Ovary (tissue), 9 donors: ENCODE data around the gene ZBTB8A. TPM values are rescaled to one million over a fixed set of nuclear protein-coding genes. Genes with fewer than 3 reads are reported as not detected.

ENCODE experiments used
- DNase-seq, 5 donors: peaks; one replicate each; pipeline ENCODE4 v3.0.0-alpha.2; 2019 to 2020
- H3K27ac ChIP-seq, 2 donors: fragments of 200-600 bp; one replicate each; pipeline versions ENCODE4 v1.5.1 to v1.8.0; 2019 to 2022
- H3K27me3 ChIP-seq: fragments of 200-600 bp; one replicate; pipeline ENCODE4 v1.8.0; 2022
- H3K36me3 ChIP-seq: fragments of 200-600 bp; sonication (generic); one replicate; pipeline ENCODE4 v1.5.1; 2019
- H3K4me1 ChIP-seq: one replicate; pipeline ENCODE4 v1.8.1; 2013; ENCODE audit warnings: mild to moderate bottlenecking, moderate library complexity; ENCODE audit not compliant: insufficient read depth
- H3K4me3 ChIP-seq: fragments of 200-600 bp; sonication (generic); one replicate; pipeline ENCODE4 v1.5.1; 2017
- H3K9me3 ChIP-seq, 2 donors: fragments of 200-600 bp in 1 of 2; sonication (generic) in 1 of 2; one replicate each; pipeline versions ENCODE4 v1.5.1 to v1.8.1; 2013 to 2019; ENCODE audit warnings: mild to moderate bottlenecking in 1 of 2, moderate library complexity in 1 of 2
- CTCF ChIP-seq, 3 donors: fragments of 450-650 bp in 2 of 3; fragments of 200-600 bp in 1 of 3; IDR thresholded peaks; one replicate each; pipeline versions ENCODE4 v1.5.1 to v1.8.0; 2016 to 2022; ENCODE audit warnings: antibody characterized with exemption in 3 of 3, mild to moderate bottlenecking in 1 of 3
- EP300 ChIP-seq: sonication (generic); formaldehyde crosslinking; IDR thresholded peaks from one replicate; pipeline ENCODE4 v1.6.1; 2017; ENCODE audit warnings: antibody characterized with exemption
- POLR2A ChIP-seq: fragments of 450-650 bp; IDR thresholded peaks from one replicate; pipeline ENCODE4 v1.6.1; 2017; ENCODE audit warnings: antibody characterized with exemption, mild to moderate bottlenecking, moderate library complexity
- WGBS, 3 donors: extraction: QIAGEN DNeasy Blood & Tissue Kit in 1 of 3; methylation state at CpG; one replicate each; pipeline versions ENCODE4 v1.1.5 to v1.1.7; 2013 to 2017; 5-methylcytosine and 5-hydroxymethylcytosine counted together
- intact Hi-C, 4 donors: fragments of 100-400 bp; cut with DNase I; formaldehyde crosslinking; loops; one replicate each; pipeline versions ENCODE4 v1.11.0 to v1.15.1; 2022 to 2023
- polyA plus RNA-seq, 2 donors: library from polyadenylated mRNA; stranded (reverse); fragments of 200-250 nt in 1 of 2; fragments of 350-450 nt in 1 of 2; fragmentation: Illumina TruSeq in 1 of 2; extraction: RNeasy Lipid Tissue Mini Kit (QIAGEN cat#74804) in 1 of 2; gene quantifications; one replicate each; pipeline ENCODE4 v1.2.3, GENCODE V29; 2013 to 2014
- total RNA-seq, 7 donors: library from RNA; depleted of rRNA in 2 of 7; stranded (reverse); fragments of >200 nt in 2 of 7; fragmentation: NEBNext Ultra II Directional in 3 of 7; extraction: Animal tissue kit (Norgen Biotek cat#: 25700) in 3 of 7; gene quantifications; one replicate each; pipeline versions ENCODE4 v1.1.0 to v1.2.4, GENCODE V29; 2016 to 2023
- donor health status: DM: no; HTN: no; CAD: no; lungs with moderate emphysema.
- donor health status: DM: no; HTN: no; CAD: no.
- donor health status: Bipolar disorder and iron deficiency.
- donor health status: DM: yes; HTN: yes; CAD: no.
- donor health status: DM: no; HTN: no; CAD: no.
- donor health status: DM: yes; HTN: yes; CAD: no.

Gene ZBTB8A
- total and polyA plus RNA-seq, 9 donors = 4.5 to 13.9 (median 10.3) TPM

DNA sequence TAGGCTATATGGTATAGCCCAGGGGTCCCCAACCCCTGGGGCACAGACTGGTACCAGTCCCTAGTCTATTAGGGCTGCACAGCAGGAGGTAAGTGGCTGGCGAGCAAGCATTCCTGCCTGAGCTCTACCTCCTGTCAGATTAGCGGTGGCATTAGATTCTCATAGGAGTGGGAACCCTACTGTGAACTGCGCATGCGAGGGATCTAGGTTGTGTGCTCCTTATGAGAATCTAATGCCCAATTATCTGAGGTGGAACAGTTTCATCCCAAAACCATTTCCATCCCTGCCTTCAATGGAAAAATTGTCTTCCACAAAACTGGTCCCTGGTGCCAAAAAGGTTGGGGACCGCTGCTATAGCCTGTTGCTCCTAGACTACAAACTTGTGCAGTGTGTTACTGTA lies 22.8 kb upstream of the ZBTB8A start:
- no peaks in the 10 kb centered on the region for H3K36me3 ChIP-seq
- no peak for DNase-seq
- no peak for TF ChIP-seq POLR2A
- no peak for TF ChIP-seq EP300
- TF ChIP-seq CTCF (IDR thresholded peaks at IDR 0.05) = no peak
- intact Hi-C loops = loop anchor here in 1 of 4 donors (10.0 kb wide), 1 partner anchor 108 kb away; no protein-coding TSS in a partner anchor
- H3K27ac ChIP-seq = no peak overlapping the region
- no peaks in the 10 kb centered on the region for H3K9me3 ChIP-seq
- no peaks in the 10 kb centered on the region for H3K27me3 ChIP-seq
- 86 to 94% (median 93%) methylated on average over 5 of the region's 5 CpGs for WGBS, 3 donors
- no peaks in the 10 kb centered on the region for H3K4me1 ChIP-seq
- no peak overlapping the region for H3K4me3 ChIP-seq

DNA sequence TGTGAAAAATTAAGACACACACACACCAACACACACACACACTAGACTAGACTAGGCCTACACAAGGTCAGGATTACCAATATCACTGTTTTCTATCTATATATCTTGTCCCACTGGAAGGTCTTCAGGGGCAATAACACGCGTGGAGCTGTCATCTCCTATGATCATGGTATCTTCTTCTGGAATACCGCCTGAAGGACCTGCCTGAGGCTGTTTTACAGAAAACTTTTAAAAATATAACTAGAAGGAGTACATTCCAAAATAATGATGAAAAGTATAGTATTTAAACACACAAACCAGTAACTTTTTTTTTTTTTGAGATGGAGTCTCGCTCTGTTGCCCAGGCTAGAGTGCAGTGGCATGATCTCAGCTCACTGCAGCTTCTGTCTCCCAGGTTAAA lies 20.3 kb upstream of the ZBTB8A start:
- no peak overlapping the region for H3K4me3 ChIP-seq
- H3K36me3 ChIP-seq = no peaks in the 10 kb centered on the region
- H3K9me3 ChIP-seq = no peaks in the 10 kb centered on the region
- no peak for TF ChIP-seq CTCF (IDR thresholded peaks at IDR 0.05)
- TF ChIP-seq POLR2A = no peak
- no peak for TF ChIP-seq EP300
- no peak for DNase-seq
- intact Hi-C loops = loop anchor here in 1 of 4 donors (10.0 kb wide), 1 partner anchor 106 kb away; no protein-coding TSS in a partner anchor
- H3K4me1 ChIP-seq = no peaks in the 10 kb centered on the region
- no peak overlapping the region for H3K27ac ChIP-seq
- H3K27me3 ChIP-seq = no peaks in the 10 kb centered on the region
- 84 to 87% (median 85%) methylated on average over 4 of the region's 4 CpGs for WGBS, 3 donors

DNA sequence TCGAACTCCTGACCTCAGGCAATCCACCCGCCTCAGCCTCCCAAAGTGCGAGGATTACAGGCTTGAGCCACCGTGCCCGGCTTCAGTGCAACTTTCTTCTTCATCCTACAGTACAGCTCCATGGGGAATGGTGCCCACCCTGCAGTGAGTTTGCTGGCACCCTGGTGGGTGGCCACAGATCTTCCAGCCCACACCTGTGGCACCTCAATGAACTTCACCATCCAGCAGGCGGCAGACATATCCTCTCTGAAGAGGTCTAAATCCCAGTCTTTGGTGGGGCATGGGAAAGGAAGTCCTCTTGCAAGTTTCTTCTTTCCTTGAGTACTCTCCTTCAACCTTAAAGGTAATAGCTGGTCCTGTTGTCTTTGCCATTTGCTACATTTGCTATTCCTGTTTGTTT lies 18.1 kb upstream of the ZBTB8A start:
- no peaks in the 10 kb centered on the region for H3K9me3 ChIP-seq
- H3K27ac ChIP-seq = no peak overlapping the region
- no peaks in the 10 kb centered on the region for H3K27me3 ChIP-seq
- DNase-seq = no peak
- WGBS, 3 donors = 87 to 90% (median 89%) methylated on average over 6 of the region's 6 CpGs
- TF ChIP-seq CTCF (IDR thresholded peaks at IDR 0.05) = no peak
- TF ChIP-seq EP300 = no peak
- no peak for TF ChIP-seq POLR2A
- intact Hi-C loops = loop anchor here in 1 of 4 donors (10.0 kb wide), 1 partner anchor 94 kb away; no protein-coding TSS in a partner anchor
- H3K4me1 ChIP-seq = no peaks in the 10 kb centered on the region
- no peaks in the 10 kb centered on the region for H3K36me3 ChIP-seq
- H3K4me3 ChIP-seq = no peak overlapping the region

- TF ChIP-seq EP300 = no peak
- TF ChIP-seq POLR2A = no peak
- TF ChIP-seq CTCF (IDR thresholded peaks at IDR 0.05) = no peak
- no peaks in the 10 kb centered on the region for H3K36me3 ChIP-seq
- no peaks in the 10 kb centered on the region for H3K27me3 ChIP-seq
- 82 to 88% (median 83%) methylated on average over 3 of the region's 3 CpGs for WGBS, 3 donors
- no peaks in the 10 kb centered on the region for H3K9me3 ChIP-seq
- intact Hi-C loops = loop anchor here in 1 of 4 donors (10.0 kb wide), 1 partner anchor 90 kb away; no protein-coding TSS in a partner anchor
- H3K27ac ChIP-seq = no peak overlapping the region
- H3K4me1 ChIP-seq = no peaks in the 10 kb centered on the region
- no peak overlapping the region for H3K4me3 ChIP-seq
- DNase-seq = no peak
These were observed 14.2 kb upstream of the ZBTB8A start for GRCh38 chr1:32525053-32525452.
